Coronary artery (tissue), 2 donors: ENCODE measurements around the gene TM4SF4.

Source experiments
- DNase-seq: peaks from one replicate; pipeline ENCODE4 v3.0.0-alpha.2; 2017; ENCODE audit warnings: low spot score
- H3K27ac ChIP-seq, 2 donors: fragments of 200-600 bp; sonication (generic); one replicate each; pipeline ENCODE4 v1.5.1; 2016 to 2019
- H3K4me3 ChIP-seq: fragments of 200-600 bp; sonication (generic); 2 replicates; pipeline ENCODE4 v1.5.1; 2016; ENCODE audit warnings: mild to moderate bottlenecking, moderate library complexity
- CTCF ChIP-seq: fragments of 200-600 bp; sonication (generic); IDR thresholded peaks from one replicate; pipeline ENCODE4 v1.5.1; 2019; ENCODE audit warnings: antibody characterized with exemption

Gene TM4SF4

GRCh38 chr3:149534671-149535332 is 60.3 kb downstream of the TM4SF4 start:
- no peak for DNase-seq
- H3K27ac ChIP-seq = peak overlapping the region; percentile 41 to 81
- H3K4me3 ChIP-seq = peak overlapping the region; percentile 31
- TF ChIP-seq CTCF = no peak

GRCh38 chr3:149535333-149535685 is 60.8 kb downstream of the TM4SF4 start:
- H3K27ac ChIP-seq = peak overlapping the region in 1 of 2 donors; percentile 81
- peak overlapping the region; percentile 31 for H3K4me3 ChIP-seq
- TF ChIP-seq CTCF = no peak
- DNase-seq = no peak

- DNase-seq = no peak
- Histone ChIP-seq H3K27ac (peak overlapping the region; percentile 10 to 19), H3K4me3 (peak overlapping the region; percentile 27)
- no peak for TF ChIP-seq CTCF
Observed at GRCh38 chr3:149536429-149536828, 61.9 kb downstream of the TM4SF4 start.

- no peak for DNase-seq
- Histone ChIP-seq H3K27ac (no peak overlapping the region), H3K4me3 (no peak overlapping the region)
- TF ChIP-seq CTCF = no peak
Observed at GRCh38 chr3:149538371-149538770, 63.9 kb downstream of the TM4SF4 start.

DNA sequence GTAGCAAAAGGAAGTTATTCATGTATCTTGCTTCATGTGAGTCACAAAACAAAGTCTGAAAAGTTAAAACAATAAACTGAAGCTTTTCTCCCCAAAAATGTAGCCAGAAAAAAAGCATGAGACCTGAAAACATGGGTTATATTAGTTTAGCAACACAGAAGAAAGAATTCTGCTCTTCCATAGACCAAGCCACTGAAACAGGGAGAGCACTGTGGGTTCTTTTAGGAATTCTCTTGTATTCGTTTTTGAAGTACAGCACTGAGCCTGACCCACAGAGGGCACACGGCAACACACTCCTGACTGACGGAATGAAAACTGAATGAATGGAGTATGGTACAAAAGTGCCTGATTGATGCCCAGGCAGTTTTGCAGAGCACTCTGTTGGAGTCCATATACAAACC is 66.6 kb downstream of the TM4SF4 start:
- no peak for DNase-seq
- TF ChIP-seq CTCF = no peak
- peak overlapping the region in 1 of 2 donors; percentile 24 for H3K27ac ChIP-seq

GRCh38 chr3:149542375-149543312 is 68.1 kb downstream of the TM4SF4 start:
- no peak for TF ChIP-seq CTCF

More for the DNA sequence above, 66.6 kb downstream of the TM4SF4 start:
- no peak overlapping the region for H3K4me3 ChIP-seq

More at GRCh38 chr3:149542375-149543312, 68.1 kb downstream of the TM4SF4 start:
- DNase-seq = no peak
- no peak overlapping the region for H3K4me3 ChIP-seq
- H3K27ac ChIP-seq = no peak overlapping the region
